DOHH2 (cell line): Measurements from ENCODE around the gene RAD51C.
A peak's percentile ranks its signal among the peaks of the same experiment; 100 is the strongest.

Experiments used
- H3F3A ChIP-seq: fragments of 200-600 bp; sonication (generic), shearing (Covaris generic); 2 replicates; pipeline ENCODE4 v1.6.0; 2016; ENCODE audit warnings: antibody characterized with exemption, mild to moderate bottlenecking; ENCODE audit not compliant: control insufficient read depth, insufficient read depth
- H3K27ac ChIP-seq: fragments of 200-600 bp; sonication (generic); 2 replicates; pipeline ENCODE4 v1.5.1; 2014; ENCODE audit warnings: low read depth, mild to moderate bottlenecking, low read length, moderate library complexity
- H3K27me3 ChIP-seq: fragments of 200-600 bp; sonication (generic); 2 replicates; pipeline ENCODE4 v1.6.1; 2014; ENCODE audit warnings: mild to moderate bottlenecking, low read length, mixed read lengths; ENCODE audit not compliant: control insufficient read depth
- H3K36me3 ChIP-seq: fragments of 200-600 bp; sonication (generic); 2 replicates; pipeline ENCODE4 v1.6.1; 2014; ENCODE audit warnings: mild to moderate bottlenecking, low read length, moderate library complexity, mixed read lengths; ENCODE audit not compliant: control insufficient read depth
- H3K4me1 ChIP-seq: fragments of 200-600 bp; sonication (generic); 2 replicates; pipeline ENCODE4 v1.6.1; 2014; ENCODE audit warnings: mild to moderate bottlenecking, low read length, mixed read lengths; ENCODE audit not compliant: control insufficient read depth
- H3K4me2 ChIP-seq: fragments of 200-600 bp; sonication (generic); 2 replicates; pipeline ENCODE4 v1.6.0; 2014; ENCODE audit warnings: mild to moderate bottlenecking, low read length, moderate library complexity
- H3K4me3 ChIP-seq: fragments of 200-600 bp; sonication (generic); 2 replicates; pipeline ENCODE4 v1.5.1; 2014; ENCODE audit warnings: mild to moderate bottlenecking, low read length, mixed read lengths
- H3K79me2 ChIP-seq: fragments of 200-600 bp; sonication (generic); 2 replicates; pipeline ENCODE4 v1.6.1; 2014; ENCODE audit warnings: mild to moderate bottlenecking, low read length, mixed read lengths; ENCODE audit not compliant: control insufficient read depth
- H3K9me2 ChIP-seq: fragments of 200-600 bp; sonication (generic); replicated peaks from 2 replicates; pipeline ENCODE4 v1.6.1; 2014; ENCODE audit warnings: mild to moderate bottlenecking, low read length, mixed read lengths; ENCODE audit not compliant: control insufficient read depth
- H3K9me3 ChIP-seq: fragments of 200-600 bp; sonication (generic); 2 replicates; pipeline ENCODE4 v1.6.1; 2014; ENCODE audit warnings: antibody characterized with exemption, low read length, mixed read lengths; ENCODE audit not compliant: control insufficient read depth, insufficient read depth
- H4K20me1 ChIP-seq: fragments of 200-600 bp; sonication (generic); 2 replicates; pipeline ENCODE4 v1.6.0; 2014; ENCODE audit warnings: low read depth, mild to moderate bottlenecking, antibody characterized with exemption, low read length, moderate library complexity; ENCODE audit not compliant: control insufficient read depth, insufficient read depth
- EZH2phosphoT487 ChIP-seq: fragments of 200-600 bp; sonication (generic); IDR thresholded peaks from 2 replicates; pipeline ENCODE4 v1.6.1; 2017; ENCODE audit warnings: borderline replicate concordance, mild to moderate bottlenecking, antibody characterized with exemption, low read length, moderate library complexity, mixed read lengths
- TF ChIP-seq, protein P1 (sequence below): fragments of 200-600 bp; sonication (generic); IDR thresholded peaks from one replicate; pipeline ENCODE4 v1.5.1; 2014; ENCODE audit warnings: antibody characterized with exemption, mild to moderate bottlenecking, low read depth, low read length; ENCODE audit not compliant: poor library complexity, severe bottlenecking

RAD51C gene

DNA sequence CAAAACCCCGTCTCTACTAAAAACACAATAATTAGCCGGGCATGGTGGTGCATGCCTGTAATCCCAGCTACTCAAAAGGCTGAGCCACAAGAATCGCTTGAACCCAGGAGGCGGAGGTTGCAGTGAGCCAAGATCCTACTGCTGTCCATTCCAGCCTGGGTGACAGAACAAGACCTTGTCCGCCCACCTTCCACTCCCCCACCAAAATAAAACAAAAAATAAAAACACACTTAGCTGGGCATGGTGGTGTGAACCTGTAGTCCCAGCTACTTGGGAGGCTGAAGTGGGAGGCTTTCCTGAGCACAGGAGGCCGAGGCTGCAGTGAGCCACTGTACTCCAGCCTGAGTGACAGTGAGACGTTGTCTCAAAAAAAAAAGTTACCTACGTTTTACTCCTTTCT, 66.5 kb downstream of the RAD51C start:
- peak overlapping the region; percentile 16 for H3K4me3 ChIP-seq
- peaks cover 12% of the 10 kb centered on the region for H3F3A ChIP-seq
- peaks cover 57% of the 10 kb centered on the region for H3K4me1 ChIP-seq
- peaks cover 4% of the 10 kb centered on the region; the same call in 1 of the 2 replicates for H4K20me1 ChIP-seq
- H3K9me3 ChIP-seq: no peaks in the 10 kb centered on the region
- peak overlapping the region; percentile 66 for H3K4me2 ChIP-seq
- no peaks in the 10 kb centered on the region for H3K9me2 ChIP-seq
- H3K27me3 ChIP-seq: no peaks in the 10 kb centered on the region
- peaks cover 64% of the 10 kb centered on the region for H3K36me3 ChIP-seq
- H3K27ac ChIP-seq: no peak overlapping the region
- peaks cover 80% of the 10 kb centered on the region for H3K79me2 ChIP-seq
- TF ChIP-seq, protein P1, sequence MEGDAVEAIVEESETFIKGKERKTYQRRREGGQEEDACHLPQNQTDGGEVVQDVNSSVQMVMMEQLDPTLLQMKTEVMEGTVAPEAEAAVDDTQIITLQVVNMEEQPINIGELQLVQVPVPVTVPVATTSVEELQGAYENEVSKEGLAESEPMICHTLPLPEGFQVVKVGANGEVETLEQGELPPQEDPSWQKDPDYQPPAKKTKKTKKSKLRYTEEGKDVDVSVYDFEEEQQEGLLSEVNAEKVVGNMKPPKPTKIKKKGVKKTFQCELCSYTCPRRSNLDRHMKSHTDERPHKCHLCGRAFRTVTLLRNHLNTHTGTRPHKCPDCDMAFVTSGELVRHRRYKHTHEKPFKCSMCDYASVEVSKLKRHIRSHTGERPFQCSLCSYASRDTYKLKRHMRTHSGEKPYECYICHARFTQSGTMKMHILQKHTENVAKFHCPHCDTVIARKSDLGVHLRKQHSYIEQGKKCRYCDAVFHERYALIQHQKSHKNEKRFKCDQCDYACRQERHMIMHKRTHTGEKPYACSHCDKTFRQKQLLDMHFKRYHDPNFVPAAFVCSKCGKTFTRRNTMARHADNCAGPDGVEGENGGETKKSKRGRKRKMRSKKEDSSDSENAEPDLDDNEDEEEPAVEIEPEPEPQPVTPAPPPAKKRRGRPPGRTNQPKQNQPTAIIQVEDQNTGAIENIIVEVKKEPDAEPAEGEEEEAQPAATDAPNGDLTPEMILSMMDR: no peak
- TF ChIP-seq EZH2phosphoT487: no peak

DNA sequence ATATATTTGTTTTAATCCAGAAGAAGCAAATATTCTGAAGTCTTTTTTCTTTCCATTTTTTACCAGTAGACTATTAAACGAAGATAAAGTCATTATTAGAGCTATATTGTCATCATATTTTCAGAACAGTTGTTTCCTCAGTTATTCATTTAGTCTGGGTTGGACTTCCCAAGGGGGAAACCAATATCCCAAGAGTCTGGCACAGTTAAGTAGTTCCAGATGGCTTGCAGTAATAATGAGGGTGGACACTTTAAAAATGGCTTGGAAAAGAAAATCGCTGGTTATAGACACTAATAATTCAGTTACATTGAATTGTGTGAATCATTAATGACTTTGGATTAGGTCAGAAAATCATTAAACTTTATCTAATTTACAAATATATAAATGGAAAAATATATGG, 67.1 kb downstream of the RAD51C start:
- Histone ChIP-seq H3K9me2 (no peaks in the 10 kb centered on the region), H3K27me3 (no peaks in the 10 kb centered on the region), H3F3A (peaks cover 12% of the 10 kb centered on the region), H3K27ac (no peak overlapping the region), H3K4me3 (peak overlapping the region; percentile 16), H4K20me1 (peaks cover 4% of the 10 kb centered on the region; the same call in 1 of the 2 replicates), H3K4me2 (peak overlapping the region; percentile 66), H3K9me3 (no peaks in the 10 kb centered on the region), H3K4me1 (peaks cover 60% of the 10 kb centered on the region), H3K36me3 (peaks cover 65% of the 10 kb centered on the region), H3K79me2 (peaks cover 86% of the 10 kb centered on the region)
- TF ChIP-seq, protein P1: no peak
- TF ChIP-seq EZH2phosphoT487: no peak

DNA sequence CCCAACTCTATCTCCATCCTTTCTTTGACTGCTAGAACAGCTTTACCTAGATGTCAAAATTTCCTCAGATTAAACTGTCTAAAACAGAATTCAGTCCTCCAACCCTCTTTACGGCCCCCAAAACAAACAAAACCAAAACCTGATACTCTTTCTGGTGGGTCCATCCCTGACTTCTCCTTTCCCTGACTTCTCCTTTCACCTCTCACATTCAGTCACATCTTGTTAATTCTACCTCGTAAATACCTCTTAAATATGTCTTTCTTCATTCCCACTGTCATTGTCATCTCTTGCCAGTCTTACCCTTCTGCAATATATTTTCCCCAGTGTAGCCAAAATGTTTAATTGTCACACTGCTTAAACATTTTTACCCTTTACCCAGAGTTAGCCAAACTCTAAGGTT, 67.8 kb downstream of the RAD51C start:
- Histone ChIP-seq H3K4me2 (peak overlapping the region; percentile 40), H3K9me3 (no peaks in the 10 kb centered on the region), H3K79me2 (peaks cover 93% of the 10 kb centered on the region), H3K27me3 (no peaks in the 10 kb centered on the region), H3K9me2 (no peaks in the 10 kb centered on the region), H3F3A (peaks cover 8% of the 10 kb centered on the region), H3K4me3 (peak overlapping the region; percentile 3; the same call in 1 of the 2 replicates), H4K20me1 (peaks cover 4% of the 10 kb centered on the region; the same call in 1 of the 2 replicates), H3K27ac (no peak overlapping the region), H3K4me1 (peaks cover 61% of the 10 kb centered on the region), H3K36me3 (peaks cover 67% of the 10 kb centered on the region)
- TF ChIP-seq EZH2phosphoT487: no peak
- TF ChIP-seq, protein P1: no peak
